Non-pigmented ciliary epithelial cell (primary cell): Measurements from ENCODE around the gene CNFN.

Experiments
- DNase-seq: peaks from one replicate; pipeline ENCODE4 v3.0.0-alpha.2; 2010; ENCODE audit warnings: low read depth

The CNFN gene, protein sequence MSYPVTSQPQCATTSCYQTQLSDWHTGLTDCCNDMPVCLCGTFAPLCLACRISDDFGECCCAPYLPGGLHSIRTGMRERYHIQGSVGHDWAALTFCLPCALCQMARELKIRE

GRCh38 chr19:42389899-42390298 is at the start of gene CNFN:
CNFN (minus strand) TSS chr19:42390297; CDS start chr19:42389037, 1,260 bp downstream.
- no peak for DNase-seq

DNA sequence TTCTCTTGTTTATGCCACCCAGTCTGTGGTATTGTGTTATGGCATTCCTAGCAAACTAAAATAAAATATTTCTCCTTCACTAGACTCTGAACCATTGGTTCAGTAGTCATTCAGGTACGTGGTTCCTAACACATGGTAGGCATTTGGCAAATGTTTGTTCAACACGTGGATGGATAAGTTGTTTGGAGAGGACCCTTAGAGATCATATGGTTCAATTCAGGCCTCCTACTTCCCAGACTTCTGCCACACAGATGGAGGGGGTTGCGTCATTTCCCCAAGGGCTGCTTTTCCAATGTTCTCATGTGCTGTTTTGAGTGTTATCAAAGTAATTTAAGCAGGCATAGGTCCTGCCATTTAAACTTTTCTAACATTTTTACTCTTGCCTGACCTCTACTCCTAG is 45.9 kb upstream of the CNFN start:
- DNase-seq, result no peak

DNA sequence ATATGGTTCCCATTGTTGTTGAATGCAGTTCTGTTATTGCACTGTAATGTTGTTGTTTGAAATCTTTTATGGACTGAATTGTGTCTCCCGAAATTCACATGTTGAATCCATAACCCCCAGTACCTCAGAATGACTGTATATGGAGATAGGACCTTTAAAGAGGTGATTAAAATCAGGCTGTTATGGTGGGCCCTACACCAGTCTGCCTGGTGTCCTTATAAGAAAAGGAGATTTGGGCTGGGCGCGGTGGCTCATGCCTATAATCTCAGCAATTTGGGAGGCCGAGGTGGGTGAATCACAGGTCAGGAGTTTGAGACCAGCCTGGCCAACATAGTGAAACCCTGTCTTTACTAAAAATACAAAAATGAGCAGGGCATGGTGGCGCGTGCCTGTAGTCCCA is 45.2 kb upstream of the CNFN start:
- no peak for DNase-seq

DNA sequence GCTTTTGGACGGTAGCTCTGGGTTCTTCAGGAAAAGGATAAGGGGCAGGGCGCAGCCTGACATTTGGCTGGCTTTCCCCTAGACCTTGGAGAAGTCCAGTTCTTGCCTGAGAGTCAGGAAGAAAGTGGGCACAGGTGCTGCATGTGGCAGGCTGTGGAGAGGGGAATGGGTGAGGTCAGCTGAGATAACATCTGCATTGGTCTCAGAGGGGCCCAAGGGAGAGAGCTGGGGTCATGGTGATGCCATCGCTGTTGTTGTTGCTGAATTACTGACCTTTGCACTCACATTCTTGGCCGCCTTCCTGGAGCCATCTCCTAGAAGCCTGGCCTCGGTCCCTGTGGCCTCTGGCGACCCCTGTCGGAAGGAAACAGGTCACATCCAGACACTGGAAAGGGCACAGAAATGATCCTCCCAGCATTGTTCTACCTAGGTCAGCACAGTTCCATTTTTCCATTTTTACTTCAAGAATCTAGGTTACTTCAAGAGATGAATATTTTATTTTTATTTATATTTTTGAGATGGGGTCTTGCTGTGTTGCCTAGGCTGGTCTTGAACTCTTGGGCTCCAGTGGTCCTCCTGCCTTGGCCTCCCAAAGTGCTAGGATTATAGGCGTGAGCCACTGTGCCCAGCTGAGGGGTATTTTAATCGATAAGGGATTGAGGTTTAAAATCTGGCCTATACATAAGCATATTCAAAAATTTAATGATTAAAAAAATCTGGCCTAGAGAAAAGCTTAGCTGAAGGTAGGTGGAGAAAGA is 43.6 kb upstream of the CNFN start:
- no peak for DNase-seq

- no peak for DNase-seq
These were observed 41.4 kb upstream of the CNFN start for GRCh38 chr19:42431486-42431885.

- no peak for DNase-seq
These were observed 38.6 kb upstream of the CNFN start for GRCh38 chr19:42428676-42429075.

GRCh38 chr19:42427313-42427712 is 37.2 kb upstream of the CNFN start, which contains the start of gene LIPE:
LIPE (minus strand) TSS chr19:42427388; CDS start chr19:42427149, 239 bp downstream.
- no peak for DNase-seq

DNA sequence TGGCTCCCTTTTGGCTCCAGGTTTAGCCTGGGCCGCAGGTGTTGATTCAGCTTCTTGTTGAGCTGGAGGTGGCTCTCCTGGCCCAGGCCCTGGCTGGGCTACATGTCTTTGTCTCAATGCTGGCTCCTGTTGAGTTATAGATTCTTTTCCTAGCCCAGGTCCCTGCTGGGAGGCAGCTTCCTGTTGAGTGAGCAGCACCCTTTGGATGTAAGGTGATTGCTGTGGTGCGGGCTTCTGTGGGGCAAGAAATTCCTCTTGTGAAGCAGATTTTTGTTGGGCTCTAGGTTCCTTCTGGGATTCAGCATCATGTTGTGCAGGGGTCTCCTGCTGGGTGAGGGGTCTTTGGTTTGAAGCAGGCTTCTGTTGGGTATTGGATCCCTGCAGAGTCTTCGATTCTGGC is 36.5 kb upstream of the CNFN start:
- DNase-seq, result no peak

DNA sequence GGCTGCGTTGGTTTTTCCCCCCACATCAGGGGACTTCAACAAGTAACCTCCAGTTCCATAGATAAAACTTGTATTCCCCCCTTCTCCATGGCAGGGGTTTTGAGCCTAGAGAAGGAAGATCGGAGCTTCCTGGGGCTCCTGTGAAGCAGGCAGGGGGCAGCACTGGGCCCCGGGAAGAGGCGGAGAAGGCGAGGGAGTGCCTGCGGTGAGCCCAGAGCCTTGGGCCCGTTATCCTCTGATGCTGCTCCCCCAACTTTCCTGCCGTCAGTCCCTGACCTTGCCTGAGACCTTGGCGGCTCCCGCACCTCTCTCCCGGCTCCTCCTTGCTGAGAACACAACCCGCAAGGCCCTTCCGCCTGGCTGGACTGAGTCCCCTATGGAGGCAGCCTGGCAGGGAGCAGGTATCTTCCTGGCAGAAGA is 34.6 kb upstream of the CNFN start:
- DNase-seq, result no peak

DNA sequence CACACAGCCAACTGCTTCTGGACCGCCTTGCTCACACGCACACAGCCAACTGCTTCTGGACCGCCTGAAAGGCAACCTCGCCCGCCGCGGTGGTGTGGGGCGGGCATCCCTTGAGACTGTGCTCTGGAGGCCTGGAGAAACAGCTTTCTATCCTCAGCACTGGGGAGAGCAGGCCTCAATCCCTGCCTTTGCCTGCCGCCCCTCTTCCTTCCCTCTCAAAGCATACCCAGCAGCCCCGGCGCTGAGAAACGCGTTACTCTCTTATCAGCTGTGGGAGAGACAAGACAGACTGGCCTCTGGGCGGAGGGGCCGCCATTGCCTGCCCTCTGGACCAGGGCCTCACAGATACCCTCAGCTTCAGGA is 34.2 kb upstream of the CNFN start:
- no peak for DNase-seq

- DNase-seq, result peak; percentile 73
These were observed 33.6 kb upstream of the CNFN start for GRCh38 chr19:42423462-42424344.

DNA sequence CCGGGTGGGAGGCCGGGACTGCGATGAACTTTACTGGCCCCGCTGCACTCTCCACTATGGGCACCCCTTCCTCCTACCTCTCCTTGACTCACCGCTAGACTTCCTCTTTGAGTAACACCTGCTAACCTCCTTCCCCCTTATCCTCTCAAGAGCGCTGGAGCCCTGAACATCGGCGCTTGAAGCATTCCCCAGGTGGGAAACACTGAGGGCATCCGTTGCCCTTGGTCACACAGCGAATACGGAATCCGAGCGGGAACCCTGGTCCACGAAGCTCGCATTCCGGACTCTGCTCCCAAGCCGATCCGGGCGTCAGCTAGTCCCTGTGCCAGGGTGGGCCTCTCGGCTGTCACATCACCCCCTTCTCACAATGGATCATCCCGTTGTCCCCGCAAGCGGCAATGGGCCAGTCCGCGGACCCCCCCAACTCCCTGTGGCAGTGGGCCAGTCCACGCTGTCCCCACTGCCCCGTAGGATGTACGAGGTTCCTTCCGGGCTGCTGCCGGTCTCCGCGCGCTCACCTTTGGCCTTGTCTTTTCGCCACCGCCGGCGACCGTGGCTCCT is 32.9 kb upstream of the CNFN start:
- no peak for DNase-seq

GRCh38 chr19:42422092-42422900 is 32.2 kb upstream of the CNFN start:
- no peak for DNase-seq

DNA sequence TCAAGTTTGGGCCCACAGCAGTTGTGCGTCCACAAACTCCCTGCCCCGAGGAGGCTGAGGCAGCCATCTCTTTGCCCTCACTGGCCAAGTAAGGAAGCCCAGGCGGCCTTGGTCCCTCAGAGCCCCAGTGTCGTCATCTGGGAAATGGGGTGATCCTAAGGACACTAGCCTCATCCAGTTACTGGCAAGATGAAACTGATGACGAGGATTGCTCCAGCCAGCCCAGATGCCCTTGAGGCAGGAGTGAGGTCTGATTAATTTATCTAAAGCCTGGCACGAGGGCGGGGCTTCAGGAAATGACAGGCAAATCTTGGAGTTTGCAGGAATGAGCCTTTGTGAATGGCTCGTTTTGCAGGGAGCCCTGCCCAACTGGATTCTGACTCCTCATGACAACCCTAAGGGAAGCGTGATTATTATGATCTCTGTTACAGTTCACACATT is 31.5 kb upstream of the CNFN start:
- no peak for DNase-seq

- no peak for DNase-seq
These were observed 31.0 kb upstream of the CNFN start for GRCh38 chr19:42421101-42421500.

GRCh38 chr19:42420055-42420544 is 30.0 kb upstream of the CNFN start:
- no peak for DNase-seq

- no peak for DNase-seq
These were observed 29.2 kb upstream of the CNFN start for GRCh38 chr19:42419309-42419708.

- DNase-seq, result no peak
These were observed 22.6 kb upstream of the CNFN start for GRCh38 chr19:42412661-42413076.

DNA sequence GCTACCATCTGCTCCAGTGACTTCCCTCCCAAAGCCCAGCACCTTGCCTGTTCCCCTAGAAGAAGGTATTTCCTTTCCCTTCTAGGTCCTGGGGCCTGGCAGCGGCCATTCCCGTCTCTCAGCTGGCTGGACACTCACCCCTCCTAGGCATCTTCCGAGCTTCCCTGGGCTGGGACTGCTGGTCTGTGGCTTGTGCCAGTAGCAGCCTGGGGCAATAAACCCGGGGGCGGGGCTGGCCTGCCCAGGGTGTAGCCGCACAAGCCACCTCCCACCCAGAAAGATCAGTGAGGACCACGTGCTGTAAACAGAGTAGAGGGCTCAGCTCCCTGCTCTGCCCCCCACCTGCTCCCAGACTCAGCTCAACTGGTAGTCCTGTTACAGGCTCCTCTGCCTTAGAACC is 22.1 kb upstream of the CNFN start:
- DNase-seq, result no peak

DNA sequence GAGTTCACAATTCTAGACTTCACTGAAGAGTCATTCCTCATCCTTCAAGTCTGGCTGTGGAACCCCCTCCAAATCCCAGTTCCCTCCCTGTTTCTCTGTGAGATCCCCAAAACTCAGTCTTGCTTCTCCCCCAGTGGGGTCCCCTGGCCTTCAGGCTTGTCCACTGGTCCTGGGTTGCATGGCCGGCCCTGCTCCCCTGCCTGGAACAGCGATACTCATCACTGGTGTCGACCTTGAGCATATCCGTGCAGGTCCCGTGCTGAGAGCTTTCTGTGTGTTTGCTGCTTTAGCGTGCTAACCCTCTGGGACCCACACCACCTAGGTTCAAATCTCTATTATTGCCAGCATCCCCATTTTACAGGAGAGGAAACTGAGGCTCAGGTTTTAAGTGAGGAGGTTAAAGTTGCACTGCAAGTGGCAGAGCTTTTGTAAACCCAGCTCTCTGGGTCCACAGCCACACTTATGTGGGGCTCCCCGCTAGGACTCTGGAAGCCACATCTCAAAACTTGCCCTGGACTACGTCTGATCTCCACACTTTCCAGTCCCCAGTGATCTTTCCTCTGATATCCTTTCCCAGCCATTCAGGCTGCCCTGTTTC is 21.6 kb upstream of the CNFN start:
- no peak for DNase-seq

DNA sequence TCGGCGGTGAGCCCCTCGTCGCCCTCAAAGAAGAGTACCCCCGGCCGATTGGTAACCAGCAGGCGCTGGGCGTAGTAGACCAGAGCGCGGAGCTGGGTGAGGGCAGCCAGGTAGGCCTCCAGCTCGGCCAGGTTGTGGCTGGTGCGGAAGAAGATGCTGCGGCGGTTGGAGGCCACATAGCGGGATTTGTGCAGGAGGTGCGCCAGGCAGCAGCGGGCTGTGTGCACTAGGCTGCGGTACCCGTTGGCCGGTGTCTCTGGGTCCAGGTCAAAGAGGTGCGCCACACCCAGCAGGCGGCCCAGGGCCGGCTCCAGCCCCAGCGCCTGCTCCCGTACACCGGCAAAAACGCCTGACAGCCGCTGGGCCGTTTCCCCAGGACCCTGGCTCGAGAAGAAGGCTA is 20.3 kb upstream of the CNFN start:
- no peak for DNase-seq
